HepG2 (cell line): ENCODE measurements around the gene LMNTD1. TPM values are rescaled to one million over a fixed set of nuclear protein-coding genes. Genes with fewer than 3 reads are reported as not detected.
A peak's percentile ranks its signal among the peaks of the same experiment; 100 is the strongest.

ENCODE experiments used
- ATAC-seq: fragments of 200-7000 bp; cut with Tn5 transposase; 3 replicates; pipeline ENCODE4 v1.9.1; 2020; ENCODE audit warnings: mild to moderate bottlenecking, moderate library complexity
- BruUV-seq: library from RNA; stranded (reverse); fragments of 400-500 nt; replicated peaks from 2 replicates; lab custom pipeline; 2021; lab: Mats Ljungman, UMichigan
- CTCF ChIA-PET: fragments of 300-600 bp; formaldehyde crosslinking; extraction: SDS; loops from one replicate; lab custom pipeline; 2021; ENCODE audit warnings: low total read pairs, inconsistent platforms, low intra/inter-chr PET ratio; lab: Yijun Ruan, JAX
- POLR2A ChIA-PET: fragments of 350-600 bp; sonication (Branson Sonifier 250); formaldehyde crosslinking; loops from one replicate; lab custom pipeline; 2020; ENCODE audit warnings: antibody characterized with exemption, inconsistent platforms; lab: Yijun Ruan, JAX
- DNase-seq: peaks from one replicate; pipeline ENCODE4 v3.0.0-alpha.2; 2015; ENCODE audit warnings: low spot score
- FAIRE-seq: peaks from 3 replicates; lab custom pipeline; 2011; peaks lifted over from hg19 to GRCh38; lab: Jason Lieb, UNC
- H2AFZ ChIP-seq: one replicate; pipeline ENCODE4 v1.6.1; 2011; ENCODE audit warnings: low read length, inconsistent platforms
- H3K27ac ChIP-seq: fragments of 300-600 bp; 3 replicates; pipeline ENCODE4 v1.8.0; 2011; ENCODE audit warnings: mixed run types, mild to moderate bottlenecking, mixed read lengths, low read length, inconsistent platforms; ENCODE audit not compliant: insufficient read depth; ENCODE audit errors: extremely low read length
- H3K27me3 ChIP-seq, 2 experiments: fragments of 200-600 bp in 1 of 2; 2 replicates in 1 of 2; 3 replicates in 1 of 2; pipeline versions ENCODE4 v1.6.0 to v1.8.0; 2011; ENCODE audit warnings: low read length in 2 of 2, mild to moderate bottlenecking in 2 of 2, moderate library complexity in 2 of 2, inconsistent platforms in 1 of 2; ENCODE audit not compliant: insufficient read depth in 2 of 2, control insufficient read depth in 1 of 2
- H3K36me3 ChIP-seq, 2 experiments: fragments of 200-600 bp in 1 of 2; replicated peaks in 1 of 2; 2 replicates in 1 of 2; 3 replicates in 1 of 2; pipeline versions ENCODE4 v1.5.1 to v1.8.0; 2011; ENCODE audit warnings: low read length in 2 of 2, inconsistent platforms in 1 of 2; ENCODE audit not compliant: insufficient read depth in 2 of 2, control insufficient read depth in 1 of 2
- H3K4me1 ChIP-seq: 2 replicates; pipeline ENCODE4 v1.5.1; 2012; ENCODE audit warnings: low read length, inconsistent platforms; ENCODE audit not compliant: insufficient read depth
- H3K4me2 ChIP-seq: 2 replicates; pipeline ENCODE4 v1.6.0; 2011; ENCODE audit warnings: low read depth, low read length, inconsistent platforms
- H3K4me3 ChIP-seq, 3 experiments: fragments of 200-600 bp in 1 of 3; sonication (generic), shearing (Covaris generic) in 1 of 3; replicated peaks in 1 of 3; 2 replicates each; pipeline ENCODE4 v1.5.1; 2011 to 2016; ENCODE audit warnings: low read length in 3 of 3, inconsistent platforms in 2 of 3, low read depth in 2 of 3, mild to moderate bottlenecking in 2 of 3, control low read depth in 1 of 3, mixed read lengths in 1 of 3; ENCODE audit not compliant: insufficient read depth in 1 of 3
- H3K79me2 ChIP-seq: one replicate; pipeline ENCODE4 v1.6.1; 2011; ENCODE audit warnings: low read length, inconsistent platforms; ENCODE audit not compliant: insufficient read depth
- H3K9ac ChIP-seq: 2 replicates; pipeline ENCODE4 v1.6.0; 2011; ENCODE audit warnings: mild to moderate bottlenecking, low read depth, low read length, inconsistent platforms; ENCODE audit not compliant: insufficient read depth
- H3K9me3 ChIP-seq: 2 replicates; pipeline ENCODE4 v1.5.1; 2012; ENCODE audit warnings: mild to moderate bottlenecking, low read length
- H4K20me1 ChIP-seq: 2 replicates; pipeline ENCODE4 v1.6.0; 2011; ENCODE audit warnings: inconsistent platforms, mild to moderate bottlenecking, low read length, moderate library complexity; ENCODE audit not compliant: insufficient read depth
- ATF6 ChIP-seq: sonication (generic); formaldehyde crosslinking; conservative IDR thresholded peaks from 2 replicates; pipeline ENCODE4 v1.4.0; 2020; ENCODE audit warnings: missing genetic modification reagents
- CREB1 ChIP-seq, 2 experiments: fragments of 450-650 bp in 1 of 2; IDR thresholded peaks; 2 replicates each; pipeline ENCODE4 v1.6.1; 2016 to 2017; ENCODE audit warnings: control low read depth in 1 of 2, mild to moderate bottlenecking in 1 of 2, missing compliant biosample characterization in 1 of 2, missing genetic modification characterization in 1 of 2
- SMYD3 ChIP-seq: sonication (generic); formaldehyde crosslinking; IDR thresholded peaks from 2 replicates; pipeline ENCODE4 v1.8.1; 2023; ENCODE audit warnings: mild to moderate bottlenecking, missing genetic modification reagents
- ZNF580 ChIP-seq: IDR thresholded peaks from 2 replicates; pipeline ENCODE4 v1.6.1; 2016; ENCODE audit warnings: low read depth, borderline replicate concordance
- WGBS: methylation state at CpG from one replicate; pipeline ENCODE4 v1.1.6; 2017; ENCODE audit warnings: low lambda C conversion rate; 5-methylcytosine and 5-hydroxymethylcytosine counted together
- in situ Hi-C: cut with HindIII; loops from 2 replicates; pipeline ENCODE4 v1.10.0; 2017; ENCODE audit warnings: low pct_unique_long_range_greater_than_20kb; ENCODE audit not compliant: extremely low pct_ligation_motif_present
- intact Hi-C: fragments of 100-400 bp; cut with micrococcal nuclease; formaldehyde crosslinking; loops from one replicate; pipeline ENCODE4 v1.10.0; 2022; ENCODE audit not compliant: unreplicated experiment
- polyA plus RNA-seq, 8 experiments: library from polyadenylated mRNA; depleted of rRNA in 3 of 8; stranded (reverse) in 7 of 8; unstranded in 1 of 8; fragments of >200 nt; fragmentation: Illumina TruSeq in 4 of 8; extraction: Trizol in 4 of 8; gene quantifications; 2 replicates each; pipeline versions ENCODE4 v1.2.1 to v1.2.3, GENCODE V29; 2011 to 2016; ENCODE audit warnings: low read depth in 4 of 8, missing spikeins in 1 of 8, mixed read lengths in 1 of 8; ENCODE audit not compliant: insufficient read depth in 1 of 8
- total RNA-seq, 5 experiments: library from RNA; depleted of rRNA; stranded (reverse); fragments of >200 nt; fragmentation: Illumina TruSeq; extraction: Trizol; gene quantifications; 2 replicates each; pipeline ENCODE4 v1.2.3, GENCODE V29; 2016; ENCODE audit warnings: low read depth in 1 of 5

LMNTD1 gene
- total and polyA plus RNA-seq, 2 of the 13 experiments (the other 11 are each of a cell fraction or from before 2014, with no cell fraction given) = not detected

- TF ChIP-seq ATF6 (CRISPR knock-in tag) = no peak
- TF ChIP-seq SMYD3 (CRISPR knock-in tag) = no peak
Measured at GRCh38 chr12:25459541-25459951, 93.5 kb downstream of the LMNTD1 start (continued).

- POLR2A ChIA-PET = no interaction called here
- peak; percentile 63 for TF ChIP-seq CREB1 (IDR thresholded peaks at IDR 0.05)
- no peak for TF ChIP-seq CREB1 (CRISPR knock-in tag; IDR thresholded peaks at IDR 0.05)
- TF ChIP-seq ZNF580 = no peak
- TF ChIP-seq, all 625 proteins: peak for 1
- Histone ChIP-seq H3K4me2 (no peak overlapping the region), H3K27me3 (no peaks in the 10 kb centered on the region), H3K36me3 (no peaks in the 10 kb centered on the region), H3K27ac (no peak overlapping the region), H3K4me3 (no peak overlapping the region), H4K20me1 (no peaks in the 10 kb centered on the region), H3K9me3 (no peaks in the 10 kb centered on the region), H3K79me2 (no peaks in the 10 kb centered on the region), H3K4me1 (no peaks in the 10 kb centered on the region), H3K9ac (no peak overlapping the region), H2AFZ (no peak overlapping the region)
- no peak for FAIRE-seq
- CTCF ChIA-PET = no interaction called here
- peak; percentile 7 for DNase-seq
- ATAC-seq = no peak
- in situ Hi-C loops = no loop called here
- intact Hi-C loops = no loop called here
- WGBS = 1% methylated on average over 6 of the region's 6 CpGs
- BruUV-seq = no TSS peak
Measured at GRCh38 chr12:25458047-25458552, 95.0 kb downstream of the LMNTD1 start.
